WTC11 (cell line): ENCODE results near the gene TIMP2. TPM values are rescaled to one million over a fixed set of nuclear protein-coding genes. Genes with fewer than 3 reads are reported as not detected.
A peak's percentile ranks its signal among the peaks of the same experiment; 100 is the strongest.

Experiments used
- ATAC-seq: fragments of 200-7000 bp; cut with Tn5 transposase; 2 replicates; pipeline ENCODE4 v1.10.0; 2021; ENCODE audit warnings: mild to moderate bottlenecking, moderate library complexity
- CTCF ChIA-PET: fragments of 300-600 bp; sonication (Branson Sonifier 250); formaldehyde crosslinking; loops from one replicate; lab custom pipeline; 2021; ENCODE audit warnings: antibody characterized with exemption; lab: Charles Lee
- POLR2A ChIA-PET: fragments of 350-600 bp; sonication (Branson Sonifier 250); formaldehyde crosslinking; loops from one replicate; lab custom pipeline; 2021; ENCODE audit warnings: antibody characterized with exemption; lab: Charles Lee
- DNase-seq: peaks from one replicate; pipeline ENCODE4 v3.0.0; 2021; ENCODE audit warnings: low spot score
- H3K27ac Mint-ChIP-seq: 2 replicates; pipeline ENCODE4 v1.8.0; 2021; ENCODE audit warnings: mixed read lengths
- H3K27me3 Mint-ChIP-seq: 2 replicates; pipeline ENCODE4 v1.8.0; 2021; ENCODE audit warnings: low read depth, mild to moderate bottlenecking, moderate library complexity, mixed read lengths
- H3K36me3 Mint-ChIP-seq: 2 replicates; pipeline ENCODE4 v1.8.0; 2021; ENCODE audit warnings: mixed read lengths
- H3K4me1 Mint-ChIP-seq: 2 replicates; pipeline ENCODE4 v1.8.0; 2022; ENCODE audit warnings: mixed read lengths
- H3K4me3 Mint-ChIP-seq: 2 replicates; pipeline ENCODE4 v1.8.0; 2021; ENCODE audit warnings: mild to moderate bottlenecking, moderate library complexity, mixed read lengths
- H3K9me3 Mint-ChIP-seq: 2 replicates; pipeline ENCODE4 v1.8.0; 2021; ENCODE audit warnings: mixed read lengths
- ATF3 ChIP-seq: sonication (generic); formaldehyde crosslinking; conservative IDR thresholded peaks from 2 replicates; pipeline ENCODE4 v1.8.1; 2022; ENCODE audit warnings: mild to moderate bottlenecking, missing genetic modification reagents
- CTCF ChIP-seq: fragments of 200-600 bp; IDR thresholded peaks from 2 replicates; pipeline ENCODE4 v1.8.0; 2022; ENCODE audit warnings: antibody characterized with exemption
- FOXP1 ChIP-seq: sonication (generic); formaldehyde crosslinking; IDR thresholded peaks from 2 replicates; pipeline ENCODE4 v1.8.0; 2022; ENCODE audit warnings: missing genetic modification reagents, mild to moderate bottlenecking, moderate library complexity, borderline replicate concordance
- JUN ChIP-seq: sonication (generic); formaldehyde crosslinking; IDR thresholded peaks from 2 replicates; pipeline ENCODE4 v1.8.0; 2023; ENCODE audit warnings: mild to moderate bottlenecking, missing genetic modification reagents
- NFATC4 ChIP-seq: fragments of 250-450 bp; sonication (Bioruptor Pico); IDR thresholded peaks from 2 replicates; pipeline ENCODE4 v1.9.0; 2021; ENCODE audit warnings: mild to moderate bottlenecking
- PRDM15 ChIP-seq: sonication (generic); formaldehyde crosslinking; IDR thresholded peaks from 2 replicates; pipeline ENCODE4 v1.8.0; 2022; ENCODE audit warnings: missing genetic modification reagents
- PRRX2 ChIP-seq: fragments of 250-450 bp; sonication (Bioruptor Pico); IDR thresholded peaks from 2 replicates; pipeline ENCODE4 v1.8.0; 2021; ENCODE audit warnings: mild to moderate bottlenecking
- USF2 ChIP-seq: sonication (generic); formaldehyde crosslinking; IDR thresholded peaks from 2 replicates; pipeline ENCODE4 v1.8.1; 2023; ENCODE audit warnings: mild to moderate bottlenecking, missing genetic modification reagents, moderate library complexity
- ZNF121 ChIP-seq: sonication (generic); formaldehyde crosslinking; IDR thresholded peaks from 2 replicates; pipeline ENCODE4 v1.8.0; 2023; ENCODE audit warnings: missing genetic modification reagents
- ZNF396 ChIP-seq: fragments of 250-450 bp; sonication (Bioruptor Pico); IDR thresholded peaks from 2 replicates; pipeline ENCODE4 v1.8.0; 2021; ENCODE audit warnings: mild to moderate bottlenecking, moderate library complexity, borderline replicate concordance
- total RNA-seq: library from RNA; stranded (reverse); gene quantifications from 3 replicates; pipeline ENCODE4 v1.2.3, GENCODE V29; 2021
- TF ChIP-seq, protein P1 (sequence below): sonication (generic); formaldehyde crosslinking; IDR thresholded peaks from 2 replicates; pipeline ENCODE4 v1.8.0; 2022; ENCODE audit warnings: mild to moderate bottlenecking, missing genetic modification reagents
- TF ChIP-seq, protein P2 (sequence below): sonication (generic); formaldehyde crosslinking; IDR thresholded peaks from 2 replicates; pipeline ENCODE4 v1.8.0; 2022; ENCODE audit warnings: mild to moderate bottlenecking, missing genetic modification reagents

Gene TIMP2
- total RNA-seq, 1 experiment from 2014 or later: 37.1 TPM

DNA sequence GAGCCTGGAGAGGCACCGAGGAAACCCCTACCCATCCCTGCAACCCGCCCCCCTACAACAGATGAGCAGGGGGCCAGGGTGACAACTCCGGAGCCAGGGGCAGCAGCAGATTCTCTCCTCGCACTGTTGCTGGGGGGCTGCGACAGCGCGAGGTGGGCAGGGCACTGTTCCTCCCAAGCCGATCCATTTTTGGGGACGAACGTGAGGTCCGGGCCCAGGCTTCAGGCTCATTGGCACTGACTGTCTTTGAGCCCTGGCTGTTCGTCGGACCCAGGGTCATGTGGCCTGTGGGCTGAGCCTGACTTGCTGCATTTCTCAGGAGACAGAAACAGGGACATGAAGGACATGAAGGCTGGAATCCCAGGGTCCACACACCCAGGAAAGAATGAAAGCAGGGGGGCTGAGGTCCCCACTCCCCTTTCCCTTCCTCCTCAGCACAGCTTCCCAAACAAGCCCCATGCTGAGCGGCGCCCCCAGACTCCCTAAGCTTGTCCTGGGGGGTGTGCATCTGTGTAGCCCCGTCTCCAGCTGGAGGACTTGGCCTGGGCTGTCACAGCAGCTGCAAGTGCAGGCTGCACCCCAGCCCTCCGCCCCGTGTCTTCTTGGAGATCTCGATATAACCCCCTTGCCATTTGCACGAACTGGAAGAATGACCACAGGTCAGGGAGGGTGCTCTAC lies 40.9 kb downstream of the TIMP2 start:
- CTCF ChIA-PET: interaction anchor here (0.6 to 1.7 kb wide), 5 partner anchors 14 to 87 kb away, joined by 3 to 20 read pairs (median 4); no protein-coding TSS in a partner anchor
- ATAC-seq (peak; percentile 25), DNase-seq (no peak)
- H3K4me3 Mint-ChIP-seq: no peak overlapping the region
- no peaks in the 10 kb centered on the region for H3K36me3 Mint-ChIP-seq
- H3K9me3 Mint-ChIP-seq: no peaks in the 10 kb centered on the region
- peaks cover 27% of the 10 kb centered on the region for H3K4me1 Mint-ChIP-seq
- TF ChIP-seq ATF3 (CRISPR knock-in tag) (no peak), NFATC4 (CRISPR knock-in tag) (no peak), JUN (CRISPR knock-in tag) (no peak), ZNF396 (no peak), USF2 (CRISPR knock-in tag) (peak; percentile 51; the same call in 1 of the 2 replicates)
- TF ChIP-seq, protein P1, sequence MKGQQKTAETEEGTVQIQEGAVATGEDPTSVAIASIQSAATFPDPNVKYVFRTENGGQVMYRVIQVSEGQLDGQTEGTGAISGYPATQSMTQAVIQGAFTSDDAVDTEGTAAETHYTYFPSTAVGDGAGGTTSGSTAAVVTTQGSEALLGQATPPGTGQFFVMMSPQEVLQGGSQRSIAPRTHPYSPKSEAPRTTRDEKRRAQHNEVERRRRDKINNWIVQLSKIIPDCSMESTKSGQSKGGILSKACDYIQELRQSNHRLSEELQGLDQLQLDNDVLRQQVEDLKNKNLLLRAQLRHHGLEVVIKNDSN (CRISPR knock-in tag): peak; percentile 58; the same call in 1 of the 2 replicates
- H3K27me3 Mint-ChIP-seq: no peaks in the 10 kb centered on the region
- H3K27ac Mint-ChIP-seq: peak overlapping the region; percentile 41; the same call in 1 of the 2 replicates
- POLR2A ChIA-PET: no interaction called here

GRCh38 chr17:78883533-78884131 lies 41.6 kb downstream of the TIMP2 start:
- no peak overlapping the region for H3K27ac Mint-ChIP-seq
- ChIA-PET CTCF (interaction anchor here (0.6 to 1.7 kb wide), 7 partner anchors 15 to 162 kb away, joined by 3 to 20 read pairs (median 3); no protein-coding TSS in a partner anchor), POLR2A (no interaction called here)
- no peaks in the 10 kb centered on the region for H3K27me3 Mint-ChIP-seq
- peaks cover 33% of the 10 kb centered on the region for H3K4me1 Mint-ChIP-seq
- no peak for DNase-seq
- no peaks in the 10 kb centered on the region for H3K36me3 Mint-ChIP-seq
- TF ChIP-seq FOXP1 (CRISPR knock-in tag) (0 out of 2 replicates have a peak, but pooled peaks have one; percentile 26), USF2 (CRISPR knock-in tag) (0 out of 2 replicates have a peak, but pooled peaks have one; percentile 15), PRDM15 (CRISPR knock-in tag) (peak; percentile 41; the same call in 1 of the 2 replicates), PRRX2 (CRISPR knock-in tag) (no peak), ZNF121 (CRISPR knock-in tag) (no peak), CTCF (no peak), JUN (CRISPR knock-in tag) (no peak)
- TF ChIP-seq, protein P2, sequence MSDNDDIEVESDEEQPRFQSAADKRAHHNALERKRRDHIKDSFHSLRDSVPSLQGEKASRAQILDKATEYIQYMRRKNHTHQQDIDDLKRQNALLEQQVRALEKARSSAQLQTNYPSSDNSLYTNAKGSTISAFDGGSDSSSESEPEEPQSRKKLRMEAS (CRISPR knock-in tag): 0 out of 2 replicates have a peak, but pooled peaks have one; percentile 29
- peak; percentile 64 for ATAC-seq
- H3K9me3 Mint-ChIP-seq: no peaks in the 10 kb centered on the region
- H3K4me3 Mint-ChIP-seq: peak overlapping the region; percentile 31; the same call in 1 of the 2 replicates
